GM21526 (cell line): Measurements from ENCODE around the gene SLC35F5.
A peak's percentile ranks its signal among the peaks of the same experiment; 100 is the strongest.
"Not testable (repeated sequence)": the region's sequence is repeated elsewhere in the genome, so short reads cannot be mapped to it uniquely, and the experiment has no call there.

Experiments
- ATAC-seq: cut with Tn5 transposase; IDR thresholded peaks from one replicate; pipeline ENCODE4 v1.9.1; 2021; ENCODE audit warnings: moderate library complexity; ENCODE audit not compliant: unreplicated experiment, low FRiP score

The SLC35F5 gene

GRCh38 chr2:113698892-113699447 lies 57.5 kb downstream of the SLC35F5 start:
- peak; percentile 68 for ATAC-seq

- not testable (repeated sequence) for ATAC-seq
Measured at GRCh38 chr2:113698251-113698650, 58.2 kb downstream of the SLC35F5 start.

- ATAC-seq: no peak
Measured at GRCh38 chr2:113697516-113697915, 58.9 kb downstream of the SLC35F5 start.

- no peak for ATAC-seq
Measured at GRCh38 chr2:113694438-113694837, 62.0 kb downstream of the SLC35F5 start.

- peak; percentile 76 for ATAC-seq
Measured at GRCh38 chr2:113692698-113693428, 63.6 kb downstream of the SLC35F5 start.

- not testable (repeated sequence) for ATAC-seq
Measured at GRCh38 chr2:113690871-113691270, 65.6 kb downstream of the SLC35F5 start.

GRCh38 chr2:113686537-113686936 lies 69.9 kb downstream of the SLC35F5 start:
- ATAC-seq: no peak

GRCh38 chr2:113685471-113685870 lies 71.0 kb downstream of the SLC35F5 start:
- no peak for ATAC-seq

GRCh38 chr2:113679457-113679856 lies 77.0 kb downstream of the SLC35F5 start:
- no peak for ATAC-seq

- ATAC-seq: no peak
Measured at GRCh38 chr2:113677330-113677729, 79.1 kb downstream of the SLC35F5 start.

- ATAC-seq: no peak
Measured at GRCh38 chr2:113676623-113677266, 79.7 kb downstream of the SLC35F5 start.

GRCh38 chr2:113675875-113676274 lies 80.6 kb downstream of the SLC35F5 start:
- ATAC-seq: no peak

GRCh38 chr2:113672326-113672932 lies 84.0 kb downstream of the SLC35F5 start:
- ATAC-seq: no peak

- ATAC-seq: not testable (repeated sequence)
Measured at GRCh38 chr2:113669013-113669412, 87.4 kb downstream of the SLC35F5 start.

GRCh38 chr2:113664761-113665533 lies 91.5 kb downstream of the SLC35F5 start:
- ATAC-seq: not testable (repeated sequence)

GRCh38 chr2:113663285-113664060 lies 93.0 kb downstream of the SLC35F5 start:
- ATAC-seq: not testable (repeated sequence)
